Gastrocnemius medialis (tissue), 4 donors: Measurements from ENCODE around the gene NLGN4Y. TPM values are rescaled to one million over a fixed set of nuclear protein-coding genes. Genes with fewer than 3 reads are reported as not detected.

Experiments used
- ATAC-seq, 2 donors: fragments of 150-250 bp; one replicate each; pipeline ENCODE4 v1.9.1; 2016
- DNase-seq, 2 donors: peaks; one replicate each; pipeline ENCODE4 v3.0.0-alpha.2; 2019
- H3K27ac ChIP-seq, 4 donors: fragments of 200-600 bp; sonication (generic); 1 replicate in 1 of 4; 2 replicates in 3 of 4; pipeline ENCODE4 v1.5.1; 2016 to 2018; ENCODE audit warnings: mild to moderate bottlenecking in 2 of 4, moderate library complexity in 1 of 4
- H3K27me3 ChIP-seq, 3 donors: fragments of 200-600 bp; sonication (generic) in 2 of 3; 1 replicate in 1 of 3; 2 replicates in 2 of 3; pipeline versions ENCODE4 v1.5.1 to v1.6.0; 2016 to 2019; ENCODE audit warnings: mild to moderate bottlenecking in 1 of 3, moderate library complexity in 1 of 3
- H3K36me3 ChIP-seq, 2 donors: fragments of 200-600 bp; sonication (generic) in 1 of 2; one replicate each; pipeline ENCODE4 v1.5.1; 2017 to 2018
- H3K4me1 ChIP-seq, 2 donors: fragments of 200-600 bp; sonication (generic) in 1 of 2; one replicate each; pipeline ENCODE4 v1.5.1; 2016 to 2017; ENCODE audit warnings: mild to moderate bottlenecking in 2 of 2
- H3K4me3 ChIP-seq, 4 donors: fragments of 200-600 bp; sonication (generic) in 3 of 4; 1 replicate in 1 of 4; 2 replicates in 3 of 4; pipeline ENCODE4 v1.5.1; 2016 to 2019; ENCODE audit warnings: mild to moderate bottlenecking in 2 of 4
- H3K9me3 ChIP-seq, 3 donors: fragments of 200-600 bp; sonication (generic) in 2 of 3; 1 replicate in 1 of 3; 2 replicates in 2 of 3; pipeline ENCODE4 v1.5.1; 2016 to 2019
- POLR2A ChIP-seq, 2 donors: fragments of 450-650 bp; IDR thresholded peaks; one replicate each; pipeline ENCODE4 v1.6.1; 2017; ENCODE audit warnings: antibody characterized with exemption in 2 of 2, mild to moderate bottlenecking in 2 of 2, moderate library complexity in 2 of 2
- in situ Hi-C, 4 donors: fragments of 200-750 bp; cut with MboI; loops; one replicate each; pipeline versions ENCODE4 v1.15.0 to v1.8.0; 2017; ENCODE audit warnings: low sequenced_read_pairs in 4 of 4
- intact Hi-C: fragments of 100-400 bp; cut with DNase I; formaldehyde crosslinking; loops from one replicate; pipeline ENCODE4 v1.15.1; 2023; ENCODE audit warnings: low total_unique reads
- total RNA-seq, 4 donors: library from RNA; depleted of rRNA; stranded (reverse); fragments of >200 nt; gene quantifications; one replicate each; pipeline versions ENCODE4 v1.1.0 to v1.2.3, GENCODE V29; 2016
- TF ChIP-seq, protein P1 (sequence below), 5 experiments: fragments of 450-650 bp in 3 of 5; fragments of 200-600 bp in 2 of 5; sonication (generic) in 2 of 5; IDR thresholded peaks in 4 of 5; conservative IDR thresholded peaks in 1 of 5; 1 replicate in 4 of 5; 2 replicates in 1 of 5; pipeline ENCODE4 v1.5.1; 2016 to 2019; ENCODE audit warnings: antibody characterized with exemption in 5 of 5, mild to moderate bottlenecking in 3 of 5, moderate library complexity in 3 of 5

Gene NLGN4Y
- total RNA-seq, 4 donors from 2014 or later, result 9.6 to 24.3 TPM; not detected in 2

DNA sequence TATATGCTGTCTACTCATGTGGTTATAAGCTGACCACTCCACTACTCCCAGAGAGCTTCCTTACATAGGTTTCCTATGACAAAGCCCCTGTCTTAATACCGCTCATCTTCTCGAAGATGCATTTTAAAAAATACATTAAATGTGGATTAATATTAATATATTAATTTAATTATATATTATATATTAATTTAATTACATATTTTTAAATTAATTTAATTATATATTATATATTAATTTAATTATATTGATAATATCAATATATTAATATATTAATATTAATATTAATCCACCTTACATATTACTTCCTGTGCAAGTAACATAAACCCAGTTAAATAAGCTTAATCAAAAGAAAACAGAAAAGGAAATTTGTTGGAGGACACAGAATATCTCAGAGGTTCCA, 19.7 kb upstream of the NLGN4Y start:
- intact Hi-C loops, result no loop called here
- H3K36me3 ChIP-seq, result no peaks in the 10 kb centered on the region
- no peaks in the 10 kb centered on the region for H3K9me3 ChIP-seq
- DNase-seq (no peak), ATAC-seq (no peak)
- in situ Hi-C loops, result loop anchor here in 1 of 4 donors (25.0 kb wide), 1 partner anchor 108 kb away; no protein-coding TSS in a partner anchor
- TF ChIP-seq, protein P1, sequence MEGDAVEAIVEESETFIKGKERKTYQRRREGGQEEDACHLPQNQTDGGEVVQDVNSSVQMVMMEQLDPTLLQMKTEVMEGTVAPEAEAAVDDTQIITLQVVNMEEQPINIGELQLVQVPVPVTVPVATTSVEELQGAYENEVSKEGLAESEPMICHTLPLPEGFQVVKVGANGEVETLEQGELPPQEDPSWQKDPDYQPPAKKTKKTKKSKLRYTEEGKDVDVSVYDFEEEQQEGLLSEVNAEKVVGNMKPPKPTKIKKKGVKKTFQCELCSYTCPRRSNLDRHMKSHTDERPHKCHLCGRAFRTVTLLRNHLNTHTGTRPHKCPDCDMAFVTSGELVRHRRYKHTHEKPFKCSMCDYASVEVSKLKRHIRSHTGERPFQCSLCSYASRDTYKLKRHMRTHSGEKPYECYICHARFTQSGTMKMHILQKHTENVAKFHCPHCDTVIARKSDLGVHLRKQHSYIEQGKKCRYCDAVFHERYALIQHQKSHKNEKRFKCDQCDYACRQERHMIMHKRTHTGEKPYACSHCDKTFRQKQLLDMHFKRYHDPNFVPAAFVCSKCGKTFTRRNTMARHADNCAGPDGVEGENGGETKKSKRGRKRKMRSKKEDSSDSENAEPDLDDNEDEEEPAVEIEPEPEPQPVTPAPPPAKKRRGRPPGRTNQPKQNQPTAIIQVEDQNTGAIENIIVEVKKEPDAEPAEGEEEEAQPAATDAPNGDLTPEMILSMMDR (IDR thresholded peaks at IDR 0.05 in 4 of 5, conservative IDR thresholded peaks at IDR 0.05 in 1 of 5), result no peak
- TF ChIP-seq POLR2A (IDR thresholded peaks at IDR 0.05), result no peak
- H3K27me3 ChIP-seq, result no peaks in the 10 kb centered on the region
- no peak overlapping the region for H3K4me3 ChIP-seq
- no peak overlapping the region for H3K27ac ChIP-seq
- H3K4me1 ChIP-seq, result no peaks in the 10 kb centered on the region

DNA sequence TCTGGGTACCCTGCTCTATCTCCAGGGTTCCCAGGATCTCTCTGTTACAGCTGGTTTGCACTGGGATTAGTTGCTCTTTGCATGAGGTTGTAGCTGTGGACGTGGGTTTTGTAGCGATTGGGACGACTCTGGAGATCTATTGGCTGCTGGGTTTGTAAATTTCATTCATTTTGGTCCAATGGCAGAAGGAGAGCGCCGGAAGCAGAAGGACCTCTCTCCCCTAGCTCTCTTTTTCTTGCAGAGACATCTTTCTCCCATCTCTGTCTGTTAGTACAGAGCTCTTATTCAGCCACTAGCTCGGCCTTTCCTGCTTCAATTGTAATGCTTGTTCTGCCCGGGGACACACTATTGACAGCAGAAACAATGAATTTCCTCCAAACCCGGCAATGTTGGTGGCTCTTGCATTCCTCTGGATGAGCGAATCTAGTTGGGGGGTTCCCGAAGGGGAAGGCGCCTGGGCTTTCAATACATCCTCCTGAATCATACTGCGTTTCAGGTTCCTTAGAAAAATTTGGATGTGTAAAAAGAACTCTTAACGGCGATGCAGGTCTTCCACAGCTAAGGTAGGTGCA, 1.9 kb upstream of the NLGN4Y start:
- no peak for TF ChIP-seq POLR2A (IDR thresholded peaks at IDR 0.05)
- TF ChIP-seq, protein P1 (IDR thresholded peaks at IDR 0.05 in 4 of 5, conservative IDR thresholded peaks at IDR 0.05 in 1 of 5), result no peak
- in situ Hi-C loops, result loop anchor here in 1 of 4 donors (25.0 kb wide), 1 partner anchor 90 kb away; no protein-coding TSS in a partner anchor
- Histone ChIP-seq H3K9me3 (no peaks in the 10 kb centered on the region), H3K27ac (no peak overlapping the region), H3K4me3 (no peak overlapping the region), H3K4me1 (no peaks in the 10 kb centered on the region), H3K27me3 (no peaks in the 10 kb centered on the region), H3K36me3 (no peaks in the 10 kb centered on the region)
- intact Hi-C loops, result no loop called here
- DNase-seq, result no peak
- no peak for ATAC-seq

DNA sequence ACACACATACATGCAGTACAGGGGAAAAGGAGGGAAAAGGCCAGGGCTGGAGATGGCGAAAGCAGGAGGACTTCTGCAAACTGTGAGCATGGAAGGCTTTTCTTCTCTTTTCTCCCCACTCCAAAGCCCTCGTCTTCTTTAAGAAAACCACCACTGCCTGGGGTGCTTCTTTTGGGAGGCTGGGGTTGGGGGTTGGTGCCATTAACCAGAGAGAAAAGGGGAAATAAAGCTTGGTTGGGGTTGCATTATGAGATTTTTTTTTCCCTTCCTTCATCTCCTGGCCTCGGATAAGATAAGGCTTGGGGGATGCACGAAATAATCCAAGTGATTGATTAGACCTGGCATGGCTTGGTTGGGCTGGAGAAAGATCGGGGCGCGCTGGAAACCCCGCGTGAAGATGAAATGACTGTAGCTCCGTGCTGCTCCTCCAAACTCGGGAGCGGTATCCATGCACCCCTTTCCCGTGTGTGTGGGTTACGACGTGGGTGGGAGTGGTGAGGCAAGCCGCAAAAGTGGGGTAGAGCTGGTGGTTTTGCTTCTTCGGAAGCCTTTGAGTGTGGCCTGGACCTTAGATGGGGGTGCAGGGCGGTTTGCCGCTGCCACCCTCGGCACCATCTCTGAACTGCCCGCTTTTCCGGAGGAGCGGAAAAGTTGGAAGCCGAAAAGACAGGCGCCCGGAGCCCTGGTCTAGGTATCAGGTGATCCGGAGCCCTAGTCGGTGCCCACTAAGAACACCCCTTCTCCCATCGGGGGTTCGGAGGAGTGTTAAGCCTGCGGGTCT, 648 bp upstream of the NLGN4Y start:
- H3K4me3 ChIP-seq, result peak overlapping the region in 1 of 4 donors; percentile 39

DNA sequence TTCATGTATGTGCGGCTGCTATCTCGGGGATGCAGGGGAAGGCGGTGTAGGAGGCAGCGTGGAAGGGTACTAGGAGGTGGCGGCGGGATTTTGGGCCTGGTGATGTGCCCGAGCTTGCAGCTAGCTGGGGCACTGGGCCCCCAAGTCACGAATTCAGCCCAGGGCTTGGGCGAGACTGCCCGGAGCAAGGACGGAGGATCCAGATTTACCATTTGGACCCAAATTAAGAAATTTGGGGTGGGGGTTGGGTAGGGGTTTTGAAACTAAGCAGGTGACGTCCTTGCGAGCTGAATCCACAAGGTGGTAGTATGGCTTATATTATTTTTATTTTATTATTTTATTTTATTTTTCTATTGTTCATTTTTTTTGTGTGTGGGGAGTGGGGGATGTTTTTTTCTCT, 986 bp downstream of the NLGN4Y start:
- Histone ChIP-seq H3K36me3 (no peaks in the 10 kb centered on the region), H3K9me3 (no peaks in the 10 kb centered on the region), H3K4me3 (peak overlapping the region in 2 of 4 donors; percentile 34 to 39), H3K4me1 (no peaks in the 10 kb centered on the region), H3K27ac (no peak overlapping the region), H3K27me3 (no peaks in the 10 kb centered on the region)
- in situ Hi-C loops, result no loop called here
- no peak for DNase-seq
- intact Hi-C loops, result no loop called here
- no peak for TF ChIP-seq POLR2A (IDR thresholded peaks at IDR 0.05)
- TF ChIP-seq, protein P1 (IDR thresholded peaks at IDR 0.05 in 4 of 5, conservative IDR thresholded peaks at IDR 0.05 in 1 of 5), result no peak
- ATAC-seq, result no peak

More for the DNA sequence above, 648 bp upstream of the NLGN4Y start:
- no peak overlapping the region for H3K27ac ChIP-seq
- no peaks in the 10 kb centered on the region for H3K27me3 ChIP-seq
- TF ChIP-seq POLR2A (IDR thresholded peaks at IDR 0.05), result no peak
- TF ChIP-seq, protein P1 (IDR thresholded peaks at IDR 0.05 in 4 of 5, conservative IDR thresholded peaks at IDR 0.05 in 1 of 5), result no peak
- in situ Hi-C loops, result loop anchor here in 1 of 4 donors (25.0 kb wide), 1 partner anchor 89 kb away; no protein-coding TSS in a partner anchor
- H3K9me3 ChIP-seq, result no peaks in the 10 kb centered on the region
- H3K36me3 ChIP-seq, result no peaks in the 10 kb centered on the region
- DNase-seq, result no peak
- no peak for ATAC-seq
- H3K4me1 ChIP-seq, result no peaks in the 10 kb centered on the region
- intact Hi-C loops, result no loop called here
